ENCODE measurements around the gene C11orf65.

- TF ChIP-seq CTCF (conservative IDR thresholded peaks at IDR 0.05; ENCODE audit: low read depth, low read length) (no peak), EZH2 (IDR thresholded peaks at IDR 0.05; ENCODE audit: borderline replicate concordance, low read depth, low read length, poor library complexity, severe bottlenecking) (no peak)
These were observed 31.6 kb upstream of the C11orf65 start for GRCh38 chr11:108498816-108499408.

Data from A673 (cell line).